SK-N-SH (cell line): ENCODE measurements around the gene KRTAP12-4.

ENCODE experiments used
- CTCF ChIP-seq: fragments of 200-600 bp; sonication (generic); IDR thresholded peaks from 2 replicates; pipeline ENCODE4 v1.6.1; 2017; ENCODE audit warnings: antibody characterized with exemption, mild to moderate bottlenecking, moderate library complexity
- EZH2phosphoT487 ChIP-seq: fragments of 200-600 bp; sonication (generic); IDR thresholded peaks from 2 replicates; pipeline ENCODE4 v1.6.1; 2017; ENCODE audit warnings: low read depth, mixed run types, mild to moderate bottlenecking, antibody characterized with exemption, moderate library complexity, borderline replicate concordance
- GABPA ChIP-seq: IDR thresholded peaks from 2 replicates; pipeline ENCODE4 v1.4.0; 2012; ENCODE audit warnings: low read depth, mild to moderate bottlenecking
- GATA2 ChIP-seq: sonication (generic); formaldehyde crosslinking; IDR thresholded peaks from 2 replicates; pipeline ENCODE4 v1.5.0; 2020; ENCODE audit warnings: mild to moderate bottlenecking, missing genetic modification reagents
- NRF1 ChIP-seq: IDR thresholded peaks from 2 replicates; pipeline ENCODE4 v1.6.1; 2012; ENCODE audit warnings: low read depth, mild to moderate bottlenecking, low read length
- PBX3 ChIP-seq: IDR thresholded peaks from 2 replicates; pipeline ENCODE4; 2012
- RCOR1 ChIP-seq: fragments of 150-350 bp; IDR thresholded peaks from 2 replicates; pipeline ENCODE4 v1.6.1; 2017; ENCODE audit warnings: antibody characterized with exemption, low read length
- REST ChIP-seq: IDR thresholded peaks from 2 replicates; pipeline ENCODE4 v1.6.1; 2012; ENCODE audit warnings: mild to moderate bottlenecking, low read depth, low read length, moderate library complexity
- SMC3 ChIP-seq: IDR thresholded peaks from 2 replicates; pipeline ENCODE4 v1.6.1; 2012; ENCODE audit warnings: low read depth, low read length, improper control_type of control experiment
- TCF12 ChIP-seq: IDR thresholded peaks from 2 replicates; pipeline ENCODE4 v1.4.0; 2012
- TEAD4 ChIP-seq: IDR thresholded peaks from 2 replicates; pipeline ENCODE4 v1.4.0; 2012; ENCODE audit warnings: mild to moderate bottlenecking, borderline replicate concordance; ENCODE audit not compliant: insufficient read depth
- YY1 ChIP-seq: IDR thresholded peaks from 2 replicates; pipeline ENCODE4 v1.4.0; 2012; ENCODE audit warnings: low read depth, mild to moderate bottlenecking
- TF ChIP-seq, protein P1 (sequence below): IDR thresholded peaks from 2 replicates; pipeline ENCODE4 v1.4.0; 2012; ENCODE audit warnings: low read depth, borderline replicate concordance

DNA sequence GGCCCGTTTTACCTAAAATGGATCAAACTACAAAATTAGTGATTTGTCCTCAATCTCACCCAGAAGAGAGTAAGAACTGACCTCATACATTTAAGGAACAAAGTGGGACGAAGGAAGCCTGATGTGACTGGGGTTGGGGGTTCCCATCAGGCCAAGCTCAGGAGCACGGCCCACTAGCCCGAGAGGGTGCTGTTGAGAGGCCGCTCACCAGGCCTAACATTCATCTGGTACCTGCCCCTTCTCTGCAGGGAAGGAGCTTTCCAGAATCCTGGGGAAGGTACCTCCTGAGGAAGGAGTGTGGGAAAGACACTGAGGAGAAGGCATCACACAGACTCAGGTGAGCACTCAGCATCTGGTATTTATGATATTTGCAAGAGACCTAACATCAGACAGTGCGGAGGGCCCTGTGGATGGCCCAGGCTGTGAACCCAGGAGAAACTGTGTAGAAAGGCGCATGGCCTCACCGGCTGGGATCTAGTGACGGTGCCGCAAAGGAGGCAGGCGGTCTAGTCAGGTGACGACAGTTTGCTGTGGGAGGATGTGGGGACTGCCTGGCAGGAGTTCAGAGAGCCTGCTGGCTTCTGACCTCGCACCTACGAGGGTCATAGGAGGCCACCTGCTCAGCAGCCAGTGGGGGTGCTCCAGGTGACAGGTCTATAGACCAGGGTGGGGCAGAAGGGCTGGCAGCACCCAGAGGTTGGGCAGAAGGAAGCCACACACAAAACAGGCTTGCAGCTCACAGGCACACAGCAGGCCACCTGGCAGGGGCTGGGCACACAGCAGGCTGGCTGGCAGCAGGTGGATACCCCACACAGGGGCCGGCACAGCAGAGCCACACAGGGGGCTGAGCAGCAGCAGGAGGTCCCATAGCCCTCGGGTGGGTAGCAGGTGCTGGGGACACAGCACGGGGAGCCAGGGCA, 543 bp downstream of the KRTAP12-4 start:
- no peak for TF ChIP-seq CTCF
- no peak for TF ChIP-seq GABPA
- no peak for TF ChIP-seq NRF1
- no peak for TF ChIP-seq PBX3
- TF ChIP-seq REST, result no peak
- TF ChIP-seq, protein P1, sequence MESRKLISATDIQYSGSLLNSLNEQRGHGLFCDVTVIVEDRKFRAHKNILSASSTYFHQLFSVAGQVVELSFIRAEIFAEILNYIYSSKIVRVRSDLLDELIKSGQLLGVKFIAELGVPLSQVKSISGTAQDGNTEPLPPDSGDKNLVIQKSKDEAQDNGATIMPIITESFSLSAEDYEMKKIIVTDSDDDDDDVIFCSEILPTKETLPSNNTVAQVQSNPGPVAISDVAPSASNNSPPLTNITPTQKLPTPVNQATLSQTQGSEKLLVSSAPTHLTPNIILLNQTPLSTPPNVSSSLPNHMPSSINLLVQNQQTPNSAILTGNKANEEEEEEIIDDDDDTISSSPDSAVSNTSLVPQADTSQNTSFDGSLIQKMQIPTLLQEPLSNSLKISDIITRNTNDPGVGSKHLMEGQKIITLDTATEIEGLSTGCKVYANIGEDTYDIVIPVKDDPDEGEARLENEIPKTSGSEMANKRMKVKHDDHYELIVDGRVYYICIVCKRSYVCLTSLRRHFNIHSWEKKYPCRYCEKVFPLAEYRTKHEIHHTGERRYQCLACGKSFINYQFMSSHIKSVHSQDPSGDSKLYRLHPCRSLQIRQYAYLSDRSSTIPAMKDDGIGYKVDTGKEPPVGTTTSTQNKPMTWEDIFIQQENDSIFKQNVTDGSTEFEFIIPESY, result no peak
- TF ChIP-seq EZH2phosphoT487, result no peak
- no peak for TF ChIP-seq TCF12
- TF ChIP-seq RCOR1, result no peak
- TF ChIP-seq SMC3, result no peak
- TF ChIP-seq GATA2, result no peak
- no peak for TF ChIP-seq YY1
- no peak for TF ChIP-seq TEAD4
